GM21360 (cell line): ENCODE results near the gene RUNDC3A.
A peak's percentile ranks its signal among the peaks of the same experiment; 100 is the strongest.
"Not testable (repeated sequence)": the region's sequence is repeated elsewhere in the genome, so short reads cannot be mapped to it uniquely, and the experiment has no call there.

Experiments
- ATAC-seq: cut with Tn5 transposase; IDR thresholded peaks from one replicate; pipeline ENCODE4 v1.9.1; 2021; ENCODE audit warnings: mild to moderate bottlenecking, moderate library complexity; ENCODE audit not compliant: unreplicated experiment

The RUNDC3A gene

DNA sequence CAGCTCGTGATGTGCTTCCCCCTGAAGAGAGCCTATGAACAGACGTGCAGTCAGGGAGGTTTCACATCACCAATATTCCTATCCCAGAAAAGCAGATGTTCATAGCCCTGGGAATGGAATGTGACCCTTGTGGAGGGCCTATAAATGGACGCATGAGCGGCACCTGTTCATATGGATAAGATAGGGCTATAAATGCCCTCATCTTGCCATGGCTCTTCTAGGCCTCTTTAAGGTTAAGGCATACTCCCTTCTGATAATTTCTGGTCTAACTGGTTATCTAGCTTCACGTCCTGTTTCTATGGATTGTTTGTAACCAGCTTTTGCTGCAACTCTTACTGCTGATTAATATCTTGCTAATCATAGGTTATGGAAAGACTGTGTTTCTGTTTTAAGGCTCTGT is 32.2 kb downstream of the RUNDC3A start:
- ATAC-seq, result not testable (repeated sequence)

DNA sequence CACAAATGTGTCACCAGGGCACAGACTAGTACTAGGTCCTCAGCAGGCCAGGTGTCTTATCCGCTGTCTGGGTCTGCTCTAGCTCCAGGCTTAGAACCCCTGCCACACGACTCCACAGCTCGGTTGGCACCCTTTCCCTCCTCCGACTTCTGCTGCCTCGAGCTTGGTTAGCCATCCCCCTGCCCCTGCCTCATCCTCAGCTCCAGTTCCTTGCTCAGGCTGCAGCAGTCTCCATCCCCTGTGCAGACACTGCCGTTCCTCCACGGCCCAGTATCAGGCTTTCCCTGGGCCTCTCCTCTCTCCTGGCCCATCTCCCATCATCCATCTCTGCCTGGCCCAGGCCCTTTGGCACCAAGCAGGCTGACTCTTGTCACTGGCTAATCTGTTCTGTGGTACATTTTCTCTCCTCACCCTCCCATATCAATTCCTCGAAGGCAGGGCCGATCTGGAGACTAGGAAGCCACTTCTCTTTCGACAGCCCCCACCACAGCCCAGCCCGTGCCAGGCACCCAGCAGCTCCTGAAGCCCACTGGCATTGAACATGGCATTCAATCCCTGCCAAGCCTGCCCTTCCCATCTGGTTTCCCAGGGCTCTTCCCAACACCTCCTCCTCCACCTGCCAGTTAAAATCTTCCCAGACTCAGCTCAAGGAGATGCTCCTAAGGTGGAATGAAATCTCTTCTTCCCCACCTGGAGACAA is 35.3 kb downstream of the RUNDC3A start:
- no peak for ATAC-seq

DNA sequence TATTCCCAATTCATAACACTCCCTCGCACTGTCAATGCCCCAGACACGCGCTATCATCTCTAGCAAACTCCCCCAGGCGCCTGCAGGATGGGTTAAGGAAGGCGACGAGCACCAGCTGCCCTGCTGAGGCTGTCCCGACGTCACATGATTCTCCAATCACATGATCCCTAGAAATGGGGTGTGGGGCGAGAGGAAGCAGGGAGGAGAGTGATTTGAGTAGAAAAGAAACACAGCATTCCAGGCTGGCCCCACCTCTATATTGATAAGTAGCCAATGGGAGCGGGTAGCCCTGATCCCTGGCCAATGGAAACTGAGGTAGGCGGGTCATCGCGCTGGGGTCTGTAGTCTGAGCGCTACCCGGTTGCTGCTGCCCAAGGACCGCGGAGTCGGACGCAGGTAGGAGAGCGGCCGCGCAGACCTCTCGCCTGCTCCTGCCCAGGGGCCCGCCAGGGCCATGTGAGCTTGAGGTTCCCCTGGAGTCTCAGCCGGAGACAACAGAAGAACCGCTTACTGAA is 36.6 kb downstream of the RUNDC3A start, which contains the start of gene GRN:
Gene GRN, plus strand, starts transcription at position 364 of the 515 bp plus-strand sequence. CDS start 3,863 bp downstream, outside the sequence.
- ATAC-seq, result no peak

DNA sequence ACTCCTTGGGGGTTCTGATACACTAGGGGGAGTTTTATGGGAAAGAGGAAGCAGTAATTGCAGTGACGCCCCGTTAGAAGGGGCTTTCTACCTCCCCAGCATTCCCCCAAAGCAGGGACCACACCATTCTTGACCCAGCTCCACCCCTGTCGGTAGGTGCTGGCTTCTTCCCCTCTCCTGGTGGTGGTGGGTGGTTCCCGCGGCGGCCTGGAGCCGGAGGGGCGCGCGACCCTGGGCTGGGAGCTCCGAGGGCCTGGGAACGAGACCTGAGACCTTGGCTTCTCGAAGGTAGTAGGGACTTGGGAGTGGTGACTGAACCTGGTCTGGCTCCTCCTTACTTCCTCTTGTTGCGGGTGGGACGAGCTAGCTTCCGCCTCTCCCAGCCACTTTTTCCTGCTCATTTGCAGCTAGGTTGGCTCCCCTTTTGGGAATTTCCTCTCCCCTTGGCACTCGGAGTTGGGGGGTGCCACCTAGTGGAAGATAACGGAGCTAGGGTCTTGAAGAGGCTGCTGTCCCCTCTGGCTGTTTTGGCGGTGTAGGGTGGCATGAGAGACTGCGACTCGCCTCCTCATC is 37.1 kb downstream of the RUNDC3A start:
- ATAC-seq, result no peak

DNA sequence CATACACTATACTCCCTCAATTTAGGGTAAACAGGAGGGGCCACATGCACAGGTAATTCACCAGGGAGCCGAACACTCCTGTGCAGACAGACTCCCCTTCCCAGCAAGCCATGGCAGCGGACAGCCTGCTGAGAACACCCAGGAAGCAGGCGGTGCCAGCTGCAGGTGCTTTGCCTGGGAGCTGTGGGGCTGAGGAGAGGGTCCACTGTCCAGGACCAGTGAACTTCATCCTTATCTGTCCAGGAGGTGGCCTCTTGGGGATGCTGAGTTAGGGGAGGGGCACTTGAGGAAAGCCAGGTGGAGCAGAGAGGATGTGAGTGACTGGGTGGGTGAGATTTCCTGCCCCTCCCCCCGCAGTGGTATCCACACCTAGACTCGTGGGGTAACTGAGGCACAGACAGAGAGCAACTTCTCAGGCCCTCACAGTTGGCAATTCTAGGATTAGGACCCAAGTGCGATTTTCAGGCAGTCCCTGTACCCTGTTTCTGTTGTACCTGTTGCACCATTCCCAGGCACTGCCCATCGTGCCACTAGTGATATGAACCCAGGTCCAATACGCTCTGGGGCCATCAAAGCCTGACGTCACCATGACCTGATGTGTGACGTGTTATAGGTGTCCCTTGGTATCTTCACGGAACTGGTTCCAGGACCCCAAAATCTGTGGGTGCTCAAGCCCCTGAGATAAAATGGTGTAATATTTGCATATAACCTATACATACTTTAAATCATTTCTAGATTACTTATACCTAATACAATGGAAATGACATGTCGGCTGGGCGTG is 37.9 kb downstream of the RUNDC3A start:
- no peak for ATAC-seq

DNA sequence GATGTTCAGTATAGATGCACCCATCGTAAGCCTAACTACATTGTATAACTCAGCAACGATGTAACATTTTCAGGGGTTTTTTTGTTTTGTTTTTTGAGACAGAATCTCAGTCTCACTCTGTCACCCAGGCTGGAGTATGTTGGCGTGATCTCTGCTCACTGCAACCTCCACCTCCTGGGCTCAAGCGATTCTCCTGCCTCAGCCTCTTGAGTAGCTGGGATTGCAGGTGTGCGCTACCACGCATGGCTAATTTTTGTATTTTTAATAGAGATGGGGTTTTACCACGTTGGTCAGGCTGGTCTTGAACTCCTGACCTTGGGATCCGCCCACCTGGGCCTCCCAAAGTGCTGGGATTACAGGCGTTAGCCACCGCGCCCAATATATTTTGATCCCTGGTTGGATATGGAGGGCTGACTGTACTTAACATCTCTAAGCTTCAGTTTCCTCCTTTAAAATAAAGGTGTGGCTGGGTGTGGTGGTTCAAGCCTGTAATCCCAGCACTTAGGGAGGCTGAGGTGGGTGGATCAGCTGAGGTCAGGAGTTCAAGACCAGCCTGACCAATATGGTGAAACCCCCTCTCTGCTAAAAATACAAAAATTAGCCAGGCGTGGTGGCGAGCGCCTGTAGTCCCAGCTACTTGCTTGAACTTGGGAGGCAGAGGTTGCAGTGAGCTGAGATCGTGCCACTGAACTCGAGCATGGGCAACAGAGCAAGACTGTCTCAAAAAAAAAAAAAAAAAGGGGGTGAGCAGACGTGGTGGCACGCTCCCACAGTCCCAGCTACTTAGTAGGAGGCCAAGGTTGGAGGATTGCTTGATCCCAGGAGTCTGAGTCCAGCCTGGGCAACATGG is 39.0 kb downstream of the RUNDC3A start:
- not testable (repeated sequence) for ATAC-seq

DNA sequence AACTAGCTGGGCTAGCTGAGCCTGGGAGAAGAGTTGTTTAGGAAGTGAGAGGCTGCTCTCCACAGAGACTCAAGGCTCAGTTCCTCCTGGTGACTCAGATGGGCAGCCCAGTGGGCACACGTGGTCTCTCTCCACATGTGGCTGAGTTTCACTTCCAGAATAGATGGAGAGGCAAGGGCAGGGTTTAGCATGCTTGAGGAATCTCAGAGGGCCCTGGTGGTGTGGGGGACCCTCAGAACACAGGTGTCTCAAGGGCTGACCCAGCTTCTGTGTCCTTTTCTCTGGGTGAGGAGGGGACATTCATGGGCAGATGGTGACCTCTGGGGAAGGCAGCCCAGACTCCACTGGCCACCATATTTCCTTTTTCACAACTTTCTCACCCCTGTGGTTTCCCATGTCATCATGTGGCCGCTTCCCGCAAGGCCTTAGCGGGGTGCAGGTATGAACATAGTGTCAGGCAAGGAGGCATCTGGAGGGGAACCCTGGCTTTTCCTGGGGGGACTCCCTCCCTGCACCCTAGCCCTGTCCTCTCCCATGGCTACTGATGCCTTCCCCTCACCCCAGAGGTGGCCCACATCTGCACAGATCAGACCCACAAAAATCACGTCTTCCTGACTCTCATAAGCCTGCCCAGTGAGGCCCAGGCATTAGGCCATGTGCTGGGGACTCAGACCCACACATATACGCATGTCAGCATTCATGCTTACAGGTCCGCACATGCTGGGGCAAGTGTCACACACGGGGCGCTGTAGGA is 40.0 kb downstream of the RUNDC3A start:
- peak; percentile 43 for ATAC-seq

DNA sequence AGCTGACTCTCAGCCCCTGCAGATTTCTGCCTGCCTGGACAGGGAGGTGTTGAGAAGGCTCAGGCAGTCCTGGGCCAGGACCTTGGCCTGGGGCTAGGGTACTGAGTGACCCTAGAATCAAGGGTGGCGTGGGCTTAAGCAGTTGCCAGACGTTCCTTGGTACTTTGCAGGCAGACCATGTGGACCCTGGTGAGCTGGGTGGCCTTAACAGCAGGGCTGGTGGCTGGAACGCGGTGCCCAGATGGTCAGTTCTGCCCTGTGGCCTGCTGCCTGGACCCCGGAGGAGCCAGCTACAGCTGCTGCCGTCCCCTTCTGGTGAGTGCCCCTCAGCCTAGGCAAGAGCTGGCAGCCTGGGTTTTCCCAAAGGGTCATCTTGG is 40.6 kb downstream of the RUNDC3A start:
- ATAC-seq, result no peak

DNA sequence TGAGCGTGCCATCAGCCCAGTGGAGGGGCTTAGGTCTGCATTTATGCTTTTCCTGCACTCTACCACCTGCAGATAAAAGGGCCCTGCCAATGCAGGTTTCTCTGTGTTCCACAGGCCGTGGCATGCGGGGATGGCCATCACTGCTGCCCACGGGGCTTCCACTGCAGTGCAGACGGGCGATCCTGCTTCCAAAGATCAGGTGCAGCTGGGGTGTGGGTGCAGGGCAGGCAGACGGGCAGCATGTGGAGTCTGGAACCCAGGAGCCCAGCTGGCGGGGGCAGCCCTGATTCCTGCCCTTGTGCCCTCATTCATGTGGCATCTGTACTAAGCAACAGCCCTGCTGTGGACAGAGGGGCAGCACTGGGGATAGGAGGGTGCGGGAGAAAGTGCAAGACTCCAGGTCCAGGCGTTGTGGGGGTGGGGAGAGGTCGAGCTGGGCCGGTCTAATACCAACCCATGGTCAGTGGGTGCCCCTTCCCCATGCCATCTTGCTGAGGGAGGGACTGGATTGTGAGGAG is 41.2 kb downstream of the RUNDC3A start:
- no peak for ATAC-seq

DNA sequence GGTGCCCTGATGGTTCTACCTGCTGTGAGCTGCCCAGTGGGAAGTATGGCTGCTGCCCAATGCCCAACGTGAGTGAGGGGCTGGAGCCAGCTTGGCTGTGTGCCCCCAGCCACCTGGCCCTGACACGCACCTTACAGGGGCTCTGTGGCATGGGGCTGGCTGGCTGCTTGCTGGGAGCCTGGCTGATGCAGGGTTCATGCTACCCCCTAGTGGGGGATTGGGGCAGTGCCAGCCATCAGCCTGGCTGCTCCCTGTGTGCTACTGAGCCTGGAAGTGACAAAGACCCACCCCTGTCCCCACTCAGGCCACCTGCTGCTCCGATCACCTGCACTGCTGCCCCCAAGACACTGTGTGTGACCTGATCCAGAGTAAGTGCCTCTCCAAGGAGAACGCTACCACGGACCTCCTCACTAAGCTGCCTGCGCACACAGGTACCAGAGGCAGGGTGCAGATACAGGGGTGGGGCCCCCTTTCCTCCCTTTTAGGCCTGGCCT is 42.4 kb downstream of the RUNDC3A start:
- no peak for ATAC-seq

DNA sequence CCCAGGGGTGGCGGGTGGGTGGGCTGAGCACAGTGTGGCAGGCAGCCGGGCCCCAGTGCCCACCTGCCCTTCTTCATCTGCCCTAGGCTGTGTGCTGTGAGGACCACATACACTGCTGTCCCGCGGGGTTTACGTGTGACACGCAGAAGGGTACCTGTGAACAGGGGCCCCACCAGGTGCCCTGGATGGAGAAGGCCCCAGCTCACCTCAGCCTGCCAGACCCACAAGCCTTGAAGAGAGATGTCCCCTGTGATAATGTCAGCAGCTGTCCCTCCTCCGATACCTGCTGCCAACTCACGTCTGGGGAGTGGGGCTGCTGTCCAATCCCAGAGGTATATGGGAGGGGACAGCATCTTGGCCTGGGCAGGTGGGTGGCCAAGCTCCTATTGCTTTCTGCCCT is 43.1 kb downstream of the RUNDC3A start:
- ATAC-seq, result no peak

DNA sequence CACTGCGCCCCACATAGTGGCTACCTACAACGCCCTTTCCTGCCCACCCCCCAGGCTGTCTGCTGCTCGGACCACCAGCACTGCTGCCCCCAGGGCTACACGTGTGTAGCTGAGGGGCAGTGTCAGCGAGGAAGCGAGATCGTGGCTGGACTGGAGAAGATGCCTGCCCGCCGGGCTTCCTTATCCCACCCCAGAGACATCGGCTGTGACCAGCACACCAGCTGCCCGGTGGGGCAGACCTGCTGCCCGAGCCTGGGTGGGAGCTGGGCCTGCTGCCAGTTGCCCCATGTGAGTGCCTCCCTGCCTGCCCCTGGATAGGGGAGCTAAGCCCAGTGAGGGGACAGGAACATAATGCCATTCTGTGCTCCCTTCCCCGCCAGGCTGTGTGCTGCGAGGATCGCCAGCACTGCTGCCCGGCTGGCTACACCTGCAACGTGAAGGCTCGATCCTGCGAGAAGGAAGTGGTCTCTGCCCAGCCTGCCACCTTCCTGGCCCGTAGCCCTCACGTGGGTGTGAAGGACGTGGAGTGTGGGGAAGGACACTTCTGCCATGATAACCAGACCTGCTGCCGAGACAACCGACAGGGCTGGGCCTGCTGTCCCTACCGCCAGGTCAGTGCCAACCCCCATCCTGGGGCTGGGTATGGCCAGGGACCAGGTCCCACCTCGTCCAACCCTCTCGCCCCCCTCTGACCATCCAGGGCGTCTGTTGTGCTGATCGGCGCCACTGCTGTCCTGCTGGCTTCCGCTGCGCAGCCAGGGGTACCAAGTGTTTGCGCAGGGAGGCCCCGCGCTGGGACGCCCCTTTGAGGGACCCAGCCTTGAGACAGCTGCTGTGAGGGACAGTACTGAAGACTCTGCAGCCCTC is 43.8 kb downstream of the RUNDC3A start:
- ATAC-seq, result no peak

DNA sequence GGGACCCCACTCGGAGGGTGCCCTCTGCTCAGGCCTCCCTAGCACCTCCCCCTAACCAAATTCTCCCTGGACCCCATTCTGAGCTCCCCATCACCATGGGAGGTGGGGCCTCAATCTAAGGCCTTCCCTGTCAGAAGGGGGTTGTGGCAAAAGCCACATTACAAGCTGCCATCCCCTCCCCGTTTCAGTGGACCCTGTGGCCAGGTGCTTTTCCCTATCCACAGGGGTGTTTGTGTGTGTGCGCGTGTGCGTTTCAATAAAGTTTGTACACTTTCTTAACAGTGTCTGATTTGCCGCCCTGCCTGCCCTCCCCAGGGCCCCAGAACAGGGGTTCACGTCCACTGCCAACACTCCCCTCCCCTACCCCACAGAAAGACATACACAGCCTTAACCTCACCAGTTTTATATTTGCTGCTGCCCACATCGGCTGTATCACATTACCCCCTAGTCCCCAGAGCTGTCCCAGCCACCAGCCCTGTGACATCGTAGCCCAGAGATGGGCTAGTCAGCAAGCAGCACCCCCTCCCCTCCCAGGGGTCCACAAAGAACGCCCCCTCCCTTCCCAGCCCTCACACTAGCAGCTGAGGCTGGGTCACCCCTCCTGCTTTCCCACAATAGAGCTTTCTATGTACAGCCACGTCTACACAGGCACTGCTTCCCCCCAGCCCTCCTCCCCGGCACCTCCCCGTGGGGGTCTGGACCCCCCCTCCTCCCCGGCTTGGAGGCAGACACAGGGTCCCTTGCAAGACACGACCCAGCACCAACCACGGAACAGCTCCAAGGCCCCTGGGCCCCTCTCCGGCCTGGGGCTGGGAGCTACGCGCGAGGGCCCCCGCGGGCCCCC is 44.6 kb downstream of the RUNDC3A start:
- ATAC-seq, result no peak

DNA sequence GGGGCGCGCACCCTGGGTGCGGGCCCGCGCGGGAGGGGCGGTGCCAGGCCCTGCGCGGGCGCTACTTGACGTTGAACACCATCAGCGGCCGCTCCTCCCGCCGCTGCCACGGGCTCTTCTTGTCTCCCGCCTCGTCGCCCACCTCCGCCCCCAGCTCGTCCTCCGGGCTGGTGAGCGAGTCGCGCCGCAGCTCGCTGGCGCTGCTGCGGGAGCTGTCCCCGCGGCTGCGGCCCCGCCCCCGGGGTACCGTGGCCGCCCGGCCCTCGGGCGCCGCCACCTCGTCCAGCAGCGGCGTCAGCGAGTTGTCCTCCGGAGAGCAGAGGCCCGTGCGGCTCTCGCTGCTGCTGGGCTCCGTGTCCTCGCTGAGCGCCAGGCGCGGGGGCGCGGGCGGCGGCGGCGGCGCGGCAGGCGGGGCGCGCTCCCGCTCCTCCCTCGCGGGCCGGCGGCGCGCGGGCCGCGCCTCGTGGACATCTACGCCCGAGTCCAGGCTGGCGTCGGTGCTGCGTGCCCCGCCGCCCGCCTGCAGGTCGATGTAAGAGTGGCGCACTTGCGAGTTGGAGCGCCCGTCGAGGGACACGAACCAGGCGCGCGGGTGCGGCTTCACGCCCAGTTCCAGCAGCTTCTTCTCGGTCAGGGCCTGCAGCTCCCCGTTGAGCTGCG is 45.4 kb downstream of the RUNDC3A start:
- no peak for ATAC-seq

DNA sequence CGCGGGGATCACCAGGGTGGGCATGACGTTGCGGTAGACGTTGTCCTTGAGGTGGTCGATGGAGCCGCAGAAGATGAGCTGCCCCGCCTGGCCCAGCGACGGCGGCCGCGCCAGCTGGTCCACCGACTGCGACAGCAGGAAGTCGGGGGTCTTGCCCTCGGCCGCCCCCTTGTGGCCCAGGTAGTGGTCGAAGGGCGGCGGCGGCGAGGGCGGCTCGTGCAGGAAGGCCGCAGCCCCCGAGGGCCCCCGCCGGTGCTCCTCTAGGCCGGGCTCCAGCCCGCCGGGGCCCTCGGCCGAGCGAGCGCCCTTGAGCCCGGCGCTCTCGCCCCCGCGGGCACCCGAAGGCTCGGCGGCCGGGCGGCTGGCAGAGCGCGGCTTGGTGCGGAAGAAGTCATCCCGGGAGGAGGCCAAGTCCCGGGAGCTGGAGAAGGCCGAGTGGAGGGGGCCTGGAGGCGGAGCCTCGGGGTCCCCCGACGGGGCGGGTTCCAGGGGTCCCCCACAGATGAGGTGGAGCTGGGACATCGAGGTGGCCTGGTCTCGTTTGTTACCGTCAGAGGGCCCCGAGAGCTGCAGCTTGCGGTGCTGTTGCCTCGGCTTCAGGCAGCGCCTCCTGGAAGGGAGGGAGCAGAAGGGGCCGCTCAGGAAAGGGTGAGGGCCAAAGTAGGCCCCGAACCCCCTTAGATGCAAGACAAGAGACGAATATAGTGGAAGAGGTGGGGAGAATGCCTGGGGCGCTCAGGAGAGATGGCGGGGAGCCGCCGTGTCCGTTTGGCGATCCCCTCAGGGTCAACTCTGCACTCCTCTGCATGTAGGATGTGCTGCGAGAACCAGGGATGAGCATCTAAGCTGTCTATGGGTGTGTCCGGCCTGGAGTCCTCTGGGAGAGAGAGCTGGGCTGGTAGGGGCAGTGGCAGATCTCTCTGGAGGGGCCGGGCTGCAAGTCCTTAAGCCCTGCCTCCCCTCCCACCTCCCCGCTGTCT is 46.5 kb downstream of the RUNDC3A start:
- ATAC-seq, result no peak

DNA sequence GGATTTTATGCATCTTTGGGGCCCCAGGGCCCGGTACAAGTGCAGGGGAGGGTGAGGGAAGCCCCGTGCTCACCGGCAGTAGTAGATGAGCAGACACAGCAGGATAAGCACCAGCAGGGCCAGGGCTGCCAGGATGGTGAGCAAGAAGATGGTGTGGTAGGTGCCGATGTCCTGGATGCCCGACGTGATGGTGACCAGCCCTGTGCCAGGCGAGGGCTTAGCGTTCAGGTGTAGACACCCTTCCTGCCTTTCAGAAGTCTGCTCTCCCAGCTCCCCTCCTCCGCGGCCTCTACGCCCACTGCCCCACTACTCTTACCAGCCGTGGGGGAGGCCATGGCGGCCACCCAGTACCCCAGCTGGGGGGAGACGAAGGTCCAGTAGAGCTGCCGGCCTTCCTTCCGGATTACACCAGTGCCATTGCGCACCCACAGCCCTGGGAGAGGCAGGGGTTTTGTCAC is 47.3 kb downstream of the RUNDC3A start:
- no peak for ATAC-seq
